NCI-H2081 (cell line): ENCODE data around the gene HIVEP3.

Experiments used
- DNase-seq, 2 experiments: peaks; one replicate each; lab custom pipeline; 2025; lab: John Stamatoyannopoulos, UW

HIVEP3 gene

DNA sequence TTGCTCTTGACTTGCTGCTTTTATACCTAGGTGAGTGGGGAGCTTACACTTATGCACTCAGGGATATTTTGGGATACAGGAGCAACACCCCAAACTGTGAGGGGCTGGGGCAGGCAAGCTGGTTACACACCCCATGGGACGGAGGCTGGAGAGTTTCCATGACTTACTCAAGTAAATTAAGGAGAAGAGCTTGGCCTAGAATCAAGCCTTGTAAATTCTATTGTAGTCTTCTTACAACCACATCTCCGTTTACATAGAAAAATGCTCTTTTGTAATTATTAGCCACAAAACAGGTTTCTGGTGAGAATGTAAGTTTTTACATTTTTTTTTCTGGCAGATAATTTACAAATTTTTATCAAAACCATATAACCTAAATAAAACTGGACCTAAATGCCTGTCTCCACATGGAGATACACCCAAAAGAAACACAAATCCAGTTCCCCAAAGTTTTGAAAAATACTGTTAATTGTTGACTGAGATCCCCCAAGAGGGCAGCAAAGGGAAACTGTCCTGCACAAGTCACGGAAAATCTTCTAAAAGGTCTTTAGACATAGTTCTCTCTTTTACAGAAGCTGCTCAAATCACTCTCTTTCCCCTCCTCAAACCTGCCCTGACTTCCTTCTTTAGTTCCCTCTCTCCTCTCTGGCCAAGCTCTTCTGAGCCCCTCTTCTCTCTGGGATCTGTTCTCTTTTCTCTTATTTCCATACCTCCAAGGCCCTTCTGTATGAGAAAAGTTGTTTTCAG lies 134.0 kb downstream of the HIVEP3 start:
- DNase-seq = no peak

DNA sequence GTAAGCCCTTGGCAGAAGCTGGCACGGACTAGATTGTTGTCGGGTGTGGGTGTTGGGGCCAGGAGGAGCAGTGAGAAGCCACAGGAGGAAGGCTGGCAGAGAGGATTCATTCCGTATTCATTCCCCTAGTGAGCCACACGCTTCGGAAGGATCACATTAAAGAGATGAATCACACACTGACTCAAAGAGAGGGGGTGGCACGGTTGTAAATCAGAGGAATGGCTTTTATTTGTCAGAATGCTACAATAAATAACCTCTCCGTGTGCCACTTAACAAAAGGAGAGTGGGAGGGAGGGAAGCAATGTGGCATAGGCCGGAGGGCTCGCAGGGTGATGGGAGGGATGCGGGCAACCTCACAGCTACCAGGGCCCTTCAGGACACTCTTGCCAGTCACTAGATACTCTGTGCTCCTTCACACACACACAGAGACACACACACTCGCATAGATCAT lies 135.5 kb downstream of the HIVEP3 start:
- DNase-seq = peak; percentile 6 to 48

DNA sequence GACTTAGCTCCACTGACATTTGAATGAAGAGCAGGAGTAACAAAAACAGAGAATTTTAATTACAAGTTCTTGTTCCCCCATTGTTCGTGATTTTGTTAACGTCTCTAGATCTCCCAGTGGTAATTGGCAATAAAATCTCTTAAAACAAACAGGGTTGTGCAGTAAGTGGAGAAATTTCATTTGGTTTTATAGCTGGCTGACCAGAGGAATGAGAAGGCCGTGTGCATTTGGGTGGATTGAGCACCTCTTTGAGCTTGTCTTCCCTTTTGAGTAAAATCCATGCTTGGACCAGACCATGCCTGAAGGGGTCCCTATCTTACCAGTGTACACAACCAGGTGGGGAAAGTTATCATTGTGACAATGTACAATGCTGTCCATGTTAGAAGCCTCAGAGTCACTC lies 137.8 kb downstream of the HIVEP3 start:
- no peak for DNase-seq

DNA sequence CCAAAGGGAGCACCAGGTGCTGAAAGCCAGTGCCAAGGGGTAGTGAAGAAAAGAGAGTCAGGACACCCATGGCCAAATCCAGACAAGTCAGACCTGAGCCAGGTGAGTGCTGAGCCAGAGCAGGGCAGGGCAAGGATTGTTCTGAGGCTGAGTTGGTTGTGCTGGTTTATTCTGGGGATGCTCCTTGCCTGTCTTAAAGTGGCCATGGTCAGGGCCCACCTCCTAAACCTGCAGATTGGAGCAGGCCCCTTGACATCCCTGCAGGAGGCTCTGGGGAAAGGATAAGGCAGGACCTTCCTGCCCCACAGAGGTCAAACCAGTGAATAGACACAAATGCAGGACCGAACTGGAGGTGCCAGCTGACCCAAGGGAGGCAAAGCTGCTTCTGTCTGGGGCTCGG lies 138.4 kb downstream of the HIVEP3 start:
- no peak for DNase-seq

DNA sequence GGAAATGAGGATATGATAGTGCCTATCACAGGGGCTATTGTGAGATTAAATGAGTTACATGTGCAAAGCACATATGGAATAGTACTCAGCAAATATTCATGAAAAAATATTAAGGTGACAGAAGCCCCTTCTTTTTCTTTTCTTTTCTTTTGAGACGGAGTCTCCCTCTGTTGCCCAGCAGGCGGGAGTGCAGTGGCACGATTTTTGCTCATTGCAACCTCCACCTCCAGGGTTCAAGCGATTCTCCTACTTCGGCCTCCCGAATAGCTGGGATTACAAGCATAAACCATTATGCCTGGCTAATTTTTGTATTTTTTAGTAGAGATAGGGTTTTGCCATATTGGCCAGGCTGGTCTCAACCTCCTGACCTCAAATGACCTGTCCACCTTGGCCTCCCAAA lies 139.4 kb downstream of the HIVEP3 start:
- DNase-seq = no peak

DNA sequence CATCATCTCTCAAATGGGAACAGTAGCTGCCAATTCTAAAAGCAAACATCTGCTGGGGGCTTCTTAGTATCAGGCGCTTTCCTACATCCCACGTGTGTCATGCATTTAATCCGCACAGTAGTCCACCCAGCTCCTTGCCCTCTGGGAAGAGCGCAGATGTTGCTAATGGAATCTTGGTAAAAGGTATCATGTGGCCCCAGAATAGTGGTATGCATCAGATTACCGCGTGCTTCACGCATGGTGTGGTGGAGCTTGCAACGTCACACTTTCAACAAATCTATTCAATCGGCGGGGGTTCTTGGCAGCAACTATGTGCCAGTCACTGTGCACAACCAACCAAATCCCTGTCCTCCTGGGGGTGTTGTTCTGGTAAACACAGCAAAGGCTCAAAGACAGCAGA lies 141.0 kb downstream of the HIVEP3 start:
- DNase-seq = no peak

DNA sequence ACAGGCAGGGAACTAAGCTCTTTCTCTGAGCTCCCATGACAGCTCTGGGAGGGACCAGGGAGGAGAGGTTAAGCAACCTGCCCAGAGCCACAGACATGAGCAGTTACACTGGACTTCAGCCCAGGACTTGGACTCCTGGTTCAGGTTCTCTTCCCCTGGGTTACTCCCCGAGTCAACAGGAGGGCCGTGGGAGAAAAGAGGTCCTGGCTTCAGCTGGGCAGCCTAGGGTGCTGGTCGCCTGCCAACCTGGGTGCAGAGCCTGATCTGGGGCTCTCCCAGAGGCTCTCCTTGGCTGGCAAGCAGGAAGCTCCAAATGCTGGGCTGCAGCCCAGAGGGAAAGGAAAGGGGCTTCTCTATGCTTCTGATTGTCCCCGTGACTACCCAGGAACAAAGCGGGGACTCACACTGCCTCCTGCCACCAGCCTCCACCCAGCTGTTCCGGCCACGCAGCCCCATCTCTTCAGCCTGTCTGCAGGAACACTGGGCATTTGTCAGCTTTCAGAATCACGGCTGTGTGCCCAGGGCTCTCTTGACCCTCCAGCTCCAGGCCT lies 141.8 kb downstream of the HIVEP3 start:
- no peak for DNase-seq

DNA sequence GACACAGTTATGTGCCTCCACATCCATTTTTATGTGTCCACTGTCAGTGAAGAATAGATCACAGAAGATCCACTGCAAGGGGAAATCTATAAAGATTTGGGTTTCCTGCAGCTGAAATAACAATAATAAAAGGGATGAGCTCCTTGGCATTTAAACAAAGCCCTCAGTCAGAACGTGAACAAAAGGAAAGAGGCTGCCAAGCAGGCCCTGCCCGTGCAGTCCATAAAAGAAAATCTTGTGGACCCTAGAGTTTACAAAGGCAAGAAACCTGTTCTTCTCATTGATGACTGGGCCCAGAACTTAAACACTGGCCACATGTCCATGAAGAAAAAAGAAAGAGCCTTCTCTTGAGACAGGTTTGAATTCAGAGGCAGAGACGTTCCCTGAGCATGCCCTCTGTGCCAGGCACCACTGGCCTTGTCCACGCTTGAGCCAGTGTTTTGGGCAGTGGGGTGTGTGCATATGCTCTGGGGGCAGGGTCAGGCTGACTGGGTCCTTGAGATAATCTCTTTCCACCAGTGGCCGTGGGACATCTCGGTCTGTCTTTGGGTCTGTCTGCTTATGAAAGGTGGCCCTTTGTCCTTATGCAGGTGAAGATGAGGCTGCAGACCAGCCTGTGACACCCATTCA lies 142.7 kb downstream of the HIVEP3 start:
- DNase-seq = no peak

DNA sequence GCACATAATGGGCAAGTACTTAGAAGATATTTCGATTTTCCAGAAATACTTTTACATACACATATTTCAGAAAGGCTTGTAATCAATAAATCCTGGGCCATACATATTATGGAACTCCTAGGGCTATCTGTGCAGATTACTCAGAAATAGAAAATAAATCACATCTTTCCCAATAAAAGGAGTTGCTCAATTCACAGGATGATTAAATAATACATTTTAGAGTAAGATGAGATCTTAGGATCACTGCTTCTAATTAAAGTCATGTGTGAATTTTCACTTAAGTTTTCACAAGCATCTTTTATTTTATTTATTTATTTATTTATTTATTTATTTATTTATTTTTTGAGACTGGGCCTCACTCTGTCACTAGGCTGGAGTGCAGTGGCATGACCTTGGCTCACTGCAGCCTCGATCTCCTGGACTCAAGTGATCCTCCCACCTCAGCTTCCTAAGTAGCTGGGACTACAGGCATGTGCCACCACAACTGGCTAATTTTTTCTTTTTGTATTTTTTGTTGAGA lies 144.2 kb downstream of the HIVEP3 start:
- no peak for DNase-seq

DNA sequence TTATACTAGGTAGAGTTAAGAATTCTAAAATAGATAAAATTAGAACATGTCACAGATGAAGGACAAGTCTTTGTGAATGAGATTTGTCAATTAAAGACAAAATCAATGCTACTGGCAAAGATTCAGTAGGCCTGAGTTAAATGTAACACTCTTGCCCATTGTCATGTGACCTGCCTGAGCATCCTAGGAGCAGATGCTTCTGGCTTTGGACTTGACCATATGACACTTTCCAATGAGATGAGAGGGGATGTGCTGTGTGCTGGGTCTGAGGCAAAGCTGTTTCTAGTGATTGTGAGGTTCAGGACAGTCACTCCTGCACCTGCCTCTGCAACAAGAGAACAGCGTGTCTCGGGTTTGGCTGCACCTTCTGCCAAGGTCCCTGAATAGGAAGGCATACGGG lies 144.9 kb downstream of the HIVEP3 start:
- no peak for DNase-seq

DNA sequence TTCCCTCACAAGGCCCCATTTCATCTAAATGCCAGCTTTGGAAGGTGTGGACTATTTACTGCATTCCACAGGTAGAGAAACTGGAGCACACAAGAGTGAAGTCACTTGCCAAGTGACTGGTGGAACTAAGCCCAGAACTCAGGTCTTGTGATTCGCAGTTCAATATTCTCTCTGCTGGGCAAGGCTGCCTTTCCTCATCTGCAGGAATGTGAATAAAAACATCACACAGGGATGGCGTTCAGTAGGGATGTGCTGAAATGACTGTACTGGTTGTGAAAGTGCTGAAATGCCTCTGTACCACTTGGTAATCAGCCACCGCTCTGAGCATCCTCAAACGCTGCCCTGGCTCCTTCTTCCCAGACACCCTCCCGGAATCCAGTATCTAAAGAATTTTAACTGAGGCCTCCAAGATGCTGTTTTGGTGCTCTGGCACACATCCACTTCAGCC lies 145.6 kb downstream of the HIVEP3 start:
- no peak for DNase-seq

DNA sequence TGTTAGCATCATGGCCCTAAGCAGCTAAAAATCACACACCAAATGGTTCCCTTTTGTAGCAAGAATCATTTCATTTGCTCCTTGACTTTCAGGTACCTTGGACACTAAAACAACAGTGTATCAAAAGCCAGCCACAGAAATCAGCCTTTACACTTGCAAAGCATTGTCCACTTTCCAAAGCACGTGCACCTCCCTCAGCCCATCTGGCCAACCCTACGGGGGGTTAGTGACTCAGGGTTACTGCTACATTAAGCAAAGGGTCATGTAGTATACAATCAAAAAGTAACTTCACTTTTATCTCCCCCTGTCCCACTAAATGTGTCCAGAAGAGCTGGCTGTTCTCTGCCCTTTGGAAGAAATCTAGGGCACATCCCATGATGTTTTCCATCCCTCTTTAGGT lies 149.7 kb downstream of the HIVEP3 start:
- no peak for DNase-seq

DNA sequence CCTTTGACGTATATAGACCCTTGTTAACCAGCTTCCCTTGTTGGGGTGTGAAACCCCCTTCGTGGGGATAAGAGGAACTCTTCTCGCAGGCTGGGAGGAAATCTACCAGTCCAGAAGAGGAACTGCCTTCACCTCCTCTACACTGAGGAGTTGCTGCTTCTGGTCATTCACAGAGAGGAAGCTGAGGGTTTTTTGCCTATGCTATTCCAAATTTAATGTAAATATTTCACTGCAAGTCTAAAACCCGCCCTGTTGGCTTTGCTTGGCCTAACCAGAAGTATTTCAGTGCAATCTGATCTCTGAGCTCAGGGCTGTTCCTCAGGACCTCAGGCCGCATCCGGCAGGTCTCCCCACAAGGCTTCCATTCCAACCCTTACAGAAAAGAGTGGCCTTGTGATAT lies 150.1 kb downstream of the HIVEP3 start:
- DNase-seq = no peak

DNA sequence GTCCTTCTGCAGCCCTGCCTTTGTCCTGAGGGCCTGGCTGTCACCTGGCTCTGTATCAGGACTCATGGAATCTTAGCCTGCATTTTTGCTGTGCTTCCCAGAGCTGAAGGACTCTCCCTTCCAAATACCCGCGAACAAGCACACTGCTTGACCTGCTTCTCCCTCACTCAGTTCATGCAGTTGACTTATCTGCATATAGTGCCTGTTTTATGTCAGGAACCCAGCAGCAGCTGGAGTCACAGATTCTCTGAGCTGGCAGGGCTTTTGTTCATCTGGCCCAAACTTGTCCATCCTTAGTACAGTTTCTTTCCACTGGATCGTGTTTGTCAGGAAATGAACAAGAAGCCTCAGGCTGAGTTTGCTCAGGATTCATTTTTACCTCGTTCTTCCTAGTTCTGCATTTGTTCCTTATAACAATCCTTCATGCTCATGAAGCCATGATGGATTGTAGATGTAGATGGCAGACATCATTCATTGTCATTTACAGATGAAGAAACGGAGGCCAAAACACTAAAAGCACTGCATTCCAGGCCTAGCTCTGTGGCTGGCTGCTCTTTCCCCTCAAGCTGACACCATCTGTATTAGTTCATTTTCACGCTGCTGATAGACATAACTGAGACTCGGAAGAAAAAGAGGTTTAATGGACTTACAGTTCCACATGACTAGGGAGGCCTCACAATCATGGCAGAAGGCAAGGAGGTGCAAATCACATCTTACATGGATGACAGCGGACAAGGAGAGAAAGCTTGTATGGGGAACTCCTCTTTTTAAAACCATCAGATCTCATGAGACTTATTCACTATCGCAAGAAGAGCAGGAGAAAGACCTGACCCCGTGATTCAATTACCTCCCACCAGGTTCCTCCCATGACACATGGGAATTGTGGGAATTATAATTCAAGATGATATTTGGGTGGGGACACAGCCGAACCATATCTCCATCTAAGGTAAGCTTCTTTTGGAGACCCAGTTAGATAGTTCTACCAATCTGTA lies 150.9 kb downstream of the HIVEP3 start:
- DNase-seq = no peak

DNA sequence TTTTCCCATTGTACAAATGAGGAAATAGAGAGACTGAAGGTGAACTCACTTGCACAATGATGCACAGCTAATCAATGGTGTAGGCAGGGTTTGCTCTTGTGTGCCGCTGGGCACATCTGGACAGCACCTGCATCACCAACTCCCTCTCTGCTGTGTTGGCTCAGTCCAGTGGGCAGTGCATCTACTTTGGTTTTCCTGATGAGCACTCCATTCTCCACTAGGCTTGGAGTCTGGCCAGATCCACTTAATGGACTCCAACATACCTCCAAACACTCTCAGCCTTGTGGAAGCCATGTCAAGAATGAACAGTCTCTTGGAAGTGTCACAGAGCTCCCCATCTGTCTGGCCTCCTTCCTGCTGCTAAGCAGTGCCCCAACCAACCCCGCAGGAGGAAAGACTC lies 152.2 kb downstream of the HIVEP3 start:
- no peak for DNase-seq

DNA sequence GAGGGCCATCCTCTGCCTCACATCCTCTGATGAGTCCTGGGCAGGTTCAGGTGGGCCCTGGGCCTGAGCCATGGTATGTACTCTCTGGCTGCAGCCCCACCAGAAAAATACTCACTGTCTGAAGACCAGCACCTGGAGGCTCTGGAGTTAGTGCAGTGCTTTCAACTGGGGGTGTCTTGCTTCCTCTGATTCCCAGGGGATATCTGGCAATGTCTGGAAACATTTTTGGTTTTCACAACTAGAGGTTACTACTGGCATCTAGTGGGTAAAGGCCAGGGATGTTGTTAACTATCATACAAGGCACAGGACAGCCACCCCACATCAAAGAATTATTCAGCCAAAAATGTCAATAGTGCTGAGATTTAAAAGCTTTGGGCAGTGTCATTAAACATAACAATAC lies 152.7 kb downstream of the HIVEP3 start:
- DNase-seq = no peak

DNA sequence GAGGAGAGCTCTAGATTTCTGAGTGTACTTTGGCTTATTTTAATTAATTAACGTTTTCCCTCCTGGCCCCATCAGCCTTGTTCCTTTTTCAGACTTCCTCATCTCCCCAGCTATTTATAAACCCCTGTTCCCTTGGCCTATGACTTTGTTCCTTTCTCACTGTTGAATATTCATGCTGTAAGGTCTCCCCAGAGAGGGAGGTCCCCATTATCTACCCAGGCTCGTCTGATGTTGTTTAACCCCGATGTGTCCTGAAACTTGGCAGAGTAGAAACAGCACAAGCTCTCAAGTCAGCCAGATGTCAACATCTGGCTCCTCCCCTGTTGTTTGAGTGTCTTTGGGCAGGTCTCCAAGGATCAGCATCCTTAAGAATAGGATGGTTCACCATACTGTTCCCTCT lies 153.6 kb downstream of the HIVEP3 start:
- no peak for DNase-seq

DNA sequence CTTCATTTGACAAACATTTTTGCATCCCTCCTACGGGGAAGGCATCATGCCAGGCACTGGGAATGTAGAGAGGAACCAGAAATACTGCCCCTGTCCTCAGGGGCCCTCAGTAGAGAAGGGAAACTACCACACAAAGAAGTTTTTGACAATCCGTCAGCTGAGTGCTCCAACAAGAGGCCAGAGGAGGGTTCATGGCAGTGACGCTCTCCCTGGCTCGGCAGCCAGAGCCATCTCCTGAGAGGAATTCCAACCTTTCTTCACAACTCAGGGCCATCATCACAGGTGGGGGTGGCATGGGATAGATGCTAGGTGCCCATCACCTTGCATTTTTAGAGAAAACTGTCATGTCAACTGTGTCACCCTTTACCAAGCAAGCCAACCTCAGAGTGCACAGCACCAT lies 154.1 kb downstream of the HIVEP3 start:
- no peak for DNase-seq

DNA sequence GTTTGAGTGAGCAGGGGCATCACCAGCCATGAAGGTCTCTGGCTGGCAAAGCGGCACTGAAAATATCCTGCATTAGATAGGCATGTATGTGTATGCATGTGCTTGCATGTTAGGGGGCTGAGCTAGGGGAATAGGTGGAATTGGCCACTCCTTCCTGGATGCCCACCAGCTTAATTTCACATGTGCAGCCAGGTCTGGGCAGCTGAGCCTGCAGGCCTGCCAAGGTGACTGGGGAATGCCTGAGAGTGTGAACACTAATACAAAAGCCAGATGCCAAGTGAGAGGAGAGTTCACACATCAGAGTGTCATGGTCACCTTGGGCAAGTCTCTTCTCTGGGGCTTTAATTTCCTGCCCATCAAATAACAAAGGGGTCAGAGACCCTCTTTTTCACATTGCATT lies 155.9 kb downstream of the HIVEP3 start:
- DNase-seq = no peak

DNA sequence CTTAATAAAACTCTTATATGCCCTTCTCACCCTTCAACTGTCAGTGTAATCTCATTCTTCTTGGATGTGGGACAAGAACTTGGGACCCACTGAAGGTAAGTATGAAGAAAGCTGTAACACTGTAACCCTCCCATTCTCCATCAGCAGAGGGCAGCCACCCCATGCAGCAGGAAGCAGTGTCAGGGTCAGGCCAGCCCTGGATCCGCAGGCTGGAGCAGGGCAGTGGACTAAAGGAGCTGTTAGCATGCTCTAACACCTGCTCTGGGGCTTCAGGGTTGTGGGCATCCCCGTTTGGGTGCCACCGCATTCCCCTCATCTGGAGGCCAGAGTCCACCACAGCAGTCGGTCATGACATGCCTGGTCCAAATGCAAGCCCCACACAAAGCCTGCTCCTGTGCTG lies 156.5 kb downstream of the HIVEP3 start:
- no peak for DNase-seq

DNA sequence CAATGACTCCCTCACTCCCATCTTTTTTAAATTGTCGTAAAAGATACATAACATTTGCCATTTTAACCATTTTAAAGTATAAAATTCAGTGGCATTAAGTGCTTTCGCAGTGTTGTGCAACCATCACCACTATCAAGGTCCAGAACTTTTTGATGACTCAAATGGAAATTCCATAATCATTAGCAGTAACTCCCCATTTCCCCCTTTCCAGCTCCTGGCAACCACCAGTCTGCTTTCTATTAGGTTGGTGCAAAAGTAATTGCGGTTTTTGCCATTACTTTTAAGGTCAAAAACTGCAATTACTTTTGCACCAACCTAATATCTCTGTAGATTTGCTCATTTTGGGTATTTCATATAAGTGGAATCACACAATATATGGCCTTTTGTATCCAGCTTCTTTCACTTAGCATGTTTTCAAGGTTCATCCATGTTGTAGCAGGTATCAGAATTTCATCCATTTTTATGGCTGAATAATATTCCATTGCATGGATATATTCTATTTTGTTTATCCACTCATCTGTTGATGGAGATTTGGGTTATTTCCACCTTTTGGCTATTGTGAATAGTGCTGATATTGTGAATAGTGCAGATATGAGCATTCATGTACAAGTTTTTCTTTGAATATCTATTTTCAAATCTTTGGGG lies 159.7 kb downstream of the HIVEP3 start:
- no peak for DNase-seq

DNA sequence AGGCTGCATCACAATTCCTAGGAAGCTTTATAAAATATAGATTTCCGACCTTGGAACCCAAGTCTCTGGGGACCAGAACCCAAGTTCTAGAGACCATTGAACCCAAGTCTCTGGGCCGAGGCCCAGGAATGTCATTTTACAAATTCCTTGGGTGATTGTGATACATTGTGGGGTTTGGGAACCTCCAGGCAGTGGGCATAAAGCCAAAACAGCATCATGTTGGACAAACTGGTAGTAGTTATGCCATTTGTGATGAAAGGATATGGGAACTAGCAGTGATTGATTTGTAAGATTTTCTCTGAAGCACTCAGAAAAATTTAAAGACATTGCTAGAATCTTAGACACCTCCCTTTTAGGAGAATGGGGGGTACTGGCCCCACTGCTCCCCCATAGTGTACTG lies 160.2 kb downstream of the HIVEP3 start:
- no peak for DNase-seq
